Raji (cell line): ENCODE measurements around the gene MAGEA10.

ENCODE experiments used
- POLR2A ChIP-seq: IDR thresholded peaks from 2 replicates; pipeline ENCODE4 v1.6.1; 2011; ENCODE audit warnings: low read depth, low read length, control low read depth; ENCODE audit not compliant: insufficient read depth

MAGEA10 gene

DNA sequence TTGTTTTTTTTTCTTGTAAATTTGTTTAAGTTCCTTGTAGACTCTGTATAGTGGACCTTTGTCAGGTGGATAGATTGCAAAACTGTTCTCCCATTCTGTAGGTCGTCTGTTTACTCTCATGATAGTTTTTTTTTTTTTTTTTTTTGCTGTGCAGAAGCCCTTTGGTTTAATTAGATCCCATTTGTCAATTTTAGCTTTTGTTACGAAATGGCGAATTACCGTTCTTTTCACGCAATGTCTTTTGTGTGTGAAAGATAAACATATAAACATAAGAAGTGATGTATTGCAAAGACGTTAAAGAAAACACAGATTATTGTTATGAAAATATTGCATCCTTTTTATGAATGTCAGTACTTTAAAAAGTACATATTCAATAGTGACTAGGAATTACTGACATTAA is 34.5 kb downstream of the MAGEA10 start:
- TF ChIP-seq POLR2A, result no peak

DNA sequence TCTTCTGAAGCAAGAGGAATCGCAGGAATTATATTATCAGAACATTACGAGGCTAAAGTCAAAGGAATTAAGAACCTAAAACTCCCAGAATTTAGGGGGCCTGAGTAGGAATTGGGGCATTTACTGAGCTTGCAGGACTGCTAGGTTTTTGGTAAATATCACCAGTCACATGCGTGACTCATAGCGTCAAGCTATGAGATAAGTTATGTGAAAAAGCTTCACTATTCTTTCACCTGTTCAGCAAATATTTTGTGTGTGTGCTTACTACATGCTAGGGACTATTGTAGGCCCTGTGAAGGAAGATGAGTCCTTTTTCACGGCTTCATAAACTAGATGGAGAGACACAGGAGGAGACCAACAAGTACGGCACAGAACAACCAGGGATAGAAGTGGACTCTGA is 52.2 kb downstream of the MAGEA10 start:
- no peak for TF ChIP-seq POLR2A
